Left lobe of liver (tissue), 2 donors: ENCODE results near the gene CXCL16. TPM values are rescaled to one million over a fixed set of nuclear protein-coding genes. Genes with fewer than 3 reads are reported as not detected.
A peak's percentile ranks its signal among the peaks of the same experiment; 100 is the strongest.

Experiments
- ATAC-seq: fragments of 200-7000 bp; cut with Tn5 transposase; one replicate; pipeline ENCODE4 v1.9.1; 2020; ENCODE audit warnings: mild to moderate bottlenecking, moderate library complexity
- DNase-seq: peaks from one replicate; pipeline ENCODE4 v3.0.0-alpha.2; 2020; ENCODE audit warnings: low spot score
- total RNA-seq: library from RNA; stranded (reverse); gene quantifications from one replicate; pipeline ENCODE4 v1.2.1, GENCODE V29; 2021
- donor health status: DM: no; HTN: no; CAD: no; lungs with moderate emphysema.
- donor health status: DM: no; HTN: yes; CAD: no.

The CXCL16 gene
- total RNA-seq, 1 donor from 2014 or later = 14.5 TPM

DNA sequence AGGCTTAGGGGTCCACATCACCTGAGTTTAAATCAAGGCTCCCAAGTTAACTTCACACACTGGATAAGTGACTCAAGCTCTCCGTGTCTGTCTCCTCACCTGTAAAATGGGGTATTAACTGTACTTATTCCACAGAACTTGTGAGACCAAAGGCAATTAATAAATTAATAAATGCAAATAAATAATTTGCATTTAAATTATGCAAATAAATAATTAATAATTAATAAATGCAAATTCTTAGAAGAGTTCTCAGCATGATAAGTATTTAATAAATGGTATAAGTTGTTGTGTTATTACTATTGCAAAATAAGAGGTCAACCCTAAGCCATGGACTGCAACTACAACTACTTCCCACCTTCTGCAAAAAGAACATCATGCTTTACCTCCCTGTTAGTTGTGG, 13.7 kb upstream of the CXCL16 start:
- DNase-seq (no peak), ATAC-seq (no peak)

- ATAC-seq (no peak), DNase-seq (no peak)
Measured at GRCh38 chr17:4751932-4752331, 12.2 kb upstream of the CXCL16 start.

GRCh38 chr17:4750606-4751005, 10.9 kb upstream of the CXCL16 start:
- DNase-seq (no peak), ATAC-seq (no peak)

DNA sequence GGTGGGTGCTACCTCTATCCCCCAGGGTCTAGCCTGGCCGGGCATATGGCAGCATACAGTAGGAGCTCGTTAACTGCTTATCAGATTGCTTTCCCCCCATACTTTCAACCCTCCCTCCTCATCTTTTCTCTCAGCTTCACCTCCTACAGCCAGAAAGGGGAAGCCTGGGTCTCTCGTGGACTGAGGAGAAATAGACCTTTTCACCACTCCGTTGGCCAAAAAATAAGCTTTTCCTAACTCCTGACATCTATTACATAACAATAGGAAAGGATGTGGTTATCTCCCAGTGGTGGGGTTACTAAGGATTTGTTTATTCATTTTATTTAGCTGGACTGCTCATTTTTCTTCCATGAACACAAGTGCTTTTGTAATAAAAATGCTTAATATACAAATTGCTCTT, 9.0 kb upstream of the CXCL16 start:
- ATAC-seq = peak; percentile 26
- no peak for DNase-seq

DNA sequence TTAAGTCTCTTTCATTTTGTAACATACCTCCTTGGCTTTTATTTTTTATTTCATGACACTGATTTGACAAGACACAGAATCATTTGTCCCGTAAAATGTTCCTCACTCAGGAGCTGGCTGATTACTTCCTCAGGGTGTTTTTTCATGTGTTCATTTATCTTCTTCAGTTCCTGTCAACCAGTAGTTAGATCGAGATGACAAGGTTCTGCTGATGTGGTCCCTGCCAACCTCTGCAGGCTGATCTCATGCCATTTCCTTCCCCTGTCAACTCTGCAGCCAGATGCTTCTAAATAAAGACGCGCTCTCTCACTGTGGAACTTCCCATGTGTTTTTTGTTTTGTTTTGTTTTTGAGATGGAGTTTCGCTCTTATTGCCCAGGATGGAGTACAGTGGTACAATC, 8.1 kb upstream of the CXCL16 start:
- DNase-seq (no peak), ATAC-seq (peak; percentile 59)

DNA sequence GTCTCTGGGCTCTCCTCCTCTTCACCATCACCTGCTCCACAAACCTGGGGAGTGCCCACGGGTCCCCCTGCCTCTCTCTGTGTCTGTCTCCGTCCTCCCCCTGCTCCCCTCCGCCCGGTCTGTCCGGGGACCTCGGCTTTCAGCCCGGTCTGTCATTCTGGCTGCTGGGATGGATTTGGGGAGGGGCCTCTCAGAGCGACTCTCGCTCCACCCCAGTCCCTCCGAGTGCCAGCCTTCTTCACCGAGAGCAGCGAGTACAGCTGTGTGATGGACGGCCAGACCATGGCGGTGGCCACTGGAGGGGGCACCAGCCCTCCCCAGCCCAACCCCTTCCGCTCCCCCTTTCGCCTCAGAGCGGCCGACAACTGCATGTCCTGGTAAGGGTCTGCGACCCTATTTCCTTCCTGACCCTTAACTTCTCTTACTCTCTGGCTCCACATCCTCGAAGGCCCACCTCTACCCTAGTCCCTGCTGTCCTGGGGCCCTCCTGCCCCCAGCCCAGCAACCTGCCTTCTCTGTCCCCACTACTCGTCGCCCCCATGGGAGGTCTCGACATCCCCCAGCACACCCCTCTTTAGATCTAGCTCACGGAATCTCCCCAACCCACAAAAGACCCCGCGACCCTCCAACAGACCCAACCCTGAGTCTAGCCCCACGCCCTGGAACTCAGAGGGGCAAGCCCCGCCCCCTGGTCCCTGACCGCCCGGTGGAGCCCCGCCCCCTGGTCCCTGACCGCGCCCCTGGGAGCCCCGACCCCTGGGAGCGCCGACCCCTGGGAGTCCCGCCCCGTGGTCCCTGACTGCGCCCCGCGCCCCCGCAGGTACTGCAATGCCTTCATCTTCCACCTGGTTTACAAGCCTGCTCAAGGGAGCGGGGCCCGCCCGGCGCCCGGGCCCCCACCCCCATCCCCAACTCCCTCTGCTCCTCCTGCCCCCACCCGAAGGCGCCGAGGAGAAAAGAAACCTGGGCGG, 5.6 kb upstream of the CXCL16 start:
- no peak for DNase-seq
- ATAC-seq = no peak

GRCh38 chr17:4743898-4744297, 4.2 kb upstream of the CXCL16 start:
- DNase-seq = no peak
- no peak for ATAC-seq

DNA sequence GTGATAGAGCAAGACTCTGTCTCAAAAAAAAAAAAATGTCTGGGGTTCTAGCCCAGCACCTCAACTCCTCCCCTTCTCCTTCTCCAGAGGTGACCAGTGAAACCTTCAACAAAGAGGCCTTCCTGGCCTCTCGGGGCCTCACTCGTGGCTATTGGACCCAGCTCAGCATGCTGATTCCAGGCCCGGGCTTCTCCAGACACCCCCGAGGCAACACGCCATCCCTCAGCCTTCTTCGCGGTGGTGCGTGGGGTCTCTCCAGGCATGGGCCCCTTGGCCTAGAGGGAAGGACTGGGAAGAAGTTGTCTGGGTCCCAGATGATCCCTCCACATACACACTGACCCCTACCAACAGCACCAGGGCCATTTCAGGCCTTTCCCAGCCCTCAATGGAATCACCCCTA, 3.5 kb upstream of the CXCL16 start:
- DNase-seq = no peak
- ATAC-seq = no peak

- ATAC-seq (no peak), DNase-seq (no peak)
Measured at GRCh38 chr17:4742629-4743028, 2.9 kb upstream of the CXCL16 start.

DNA sequence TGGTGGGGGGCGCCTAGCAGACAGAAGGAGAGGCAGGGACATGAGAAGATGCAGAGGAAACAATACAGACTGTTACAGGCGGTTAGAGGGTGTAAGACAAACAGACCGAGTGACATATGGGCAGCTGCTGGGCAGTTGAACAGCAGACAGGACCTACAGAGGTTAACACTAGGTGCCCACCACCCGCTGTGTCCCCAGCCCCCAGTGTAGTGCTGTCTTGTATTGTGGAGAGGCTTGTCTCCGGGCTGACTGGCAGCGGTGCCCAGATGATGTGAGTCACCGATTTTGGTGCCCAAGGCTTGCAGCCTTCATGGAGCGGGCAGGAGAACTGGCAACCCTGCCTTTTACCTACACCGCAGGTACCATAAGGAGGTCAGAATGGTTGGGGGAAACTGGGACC, 2.4 kb upstream of the CXCL16 start:
- DNase-seq (no peak), ATAC-seq (no peak)

GRCh38 chr17:4741544-4741943, 1.8 kb upstream of the CXCL16 start:
- DNase-seq (no peak), ATAC-seq (no peak)

DNA sequence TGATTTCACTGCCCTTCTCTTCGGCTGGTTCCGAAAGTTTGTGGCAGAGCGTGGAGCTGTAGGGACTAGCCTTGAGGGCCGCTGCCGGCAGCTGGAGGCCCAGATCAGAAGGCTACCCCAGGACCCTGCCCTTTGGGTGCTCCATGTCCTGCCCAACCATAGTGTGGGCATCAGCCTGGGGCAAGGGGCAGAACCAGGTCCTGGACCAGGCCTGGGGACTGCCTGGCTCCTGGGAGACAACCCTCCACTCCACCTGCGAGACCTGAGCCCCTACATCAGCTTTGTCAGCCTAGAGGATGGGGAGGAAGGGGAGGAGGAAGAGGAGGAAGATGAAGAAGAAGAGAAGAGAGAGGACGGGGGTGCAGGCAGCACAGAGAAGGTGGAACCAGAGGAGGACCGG, 856 bp upstream of the CXCL16 start:
- no peak for ATAC-seq
- DNase-seq = no peak

DNA sequence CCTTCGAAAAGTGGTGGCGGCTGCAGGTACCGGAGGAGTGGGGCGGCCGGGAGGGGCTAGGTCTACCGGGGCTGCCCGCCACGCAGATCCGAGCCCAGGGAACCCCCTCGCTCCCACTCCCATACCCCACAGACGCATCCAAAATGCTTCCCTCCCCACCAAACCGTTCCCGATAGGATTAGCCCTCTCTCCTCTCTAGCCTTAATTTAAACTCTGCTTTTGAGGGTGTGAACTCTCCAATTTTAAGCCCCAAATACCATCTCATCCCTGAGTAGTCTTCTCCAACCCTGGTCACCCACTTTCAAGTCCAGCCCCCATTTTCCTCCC, 260 bp upstream of the CXCL16 start:
- DNase-seq = no peak
- no peak for ATAC-seq

DNA sequence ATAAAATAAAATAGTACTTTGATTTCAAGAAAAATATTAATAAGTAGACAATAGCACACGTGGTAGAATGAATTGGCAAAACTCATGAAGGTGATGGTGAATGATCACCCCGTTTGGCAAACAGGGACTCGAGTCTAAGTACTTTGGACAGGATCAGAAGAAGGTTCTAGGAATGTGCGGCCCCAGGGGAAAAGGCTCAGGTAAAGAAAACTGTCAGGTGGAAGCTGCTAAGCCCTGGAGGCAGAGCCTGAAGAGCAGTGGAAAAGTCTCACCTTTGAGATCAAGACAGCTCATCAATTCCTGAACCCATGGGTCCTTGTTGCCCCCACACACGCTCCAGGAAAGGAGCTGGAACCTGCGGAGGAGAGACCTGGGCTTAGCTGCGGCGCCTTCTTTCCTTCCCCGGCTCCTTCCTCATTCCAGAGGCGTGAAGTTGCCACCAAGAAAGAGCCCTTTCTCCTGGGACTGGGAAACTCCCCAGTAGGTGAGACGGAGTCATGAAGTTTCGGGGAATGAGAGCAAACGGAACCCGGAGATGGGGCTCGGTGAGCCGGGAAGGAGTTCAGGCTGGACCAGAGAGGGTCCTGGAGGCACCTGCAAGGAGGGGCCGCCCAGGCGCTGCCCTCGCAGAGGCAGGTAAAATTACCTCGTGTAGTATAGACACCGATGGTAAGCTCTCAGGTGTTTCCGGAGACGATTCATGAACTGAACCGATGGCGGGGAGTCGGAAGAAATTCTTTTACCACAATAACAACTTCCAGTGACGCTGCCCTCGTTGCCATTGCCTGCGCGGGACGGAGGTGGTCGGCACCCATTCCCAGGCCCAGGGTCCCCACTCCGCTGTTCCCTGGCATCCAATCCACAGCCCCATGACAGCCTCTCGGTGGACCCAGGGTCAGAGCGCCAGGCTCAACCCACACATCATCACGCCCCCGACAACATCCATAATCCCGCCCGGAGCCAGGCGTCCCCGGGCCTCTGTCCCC, 1.3 kb downstream of the CXCL16 start:
- no peak for DNase-seq

GRCh38 chr17:4735876-4736651, 3.7 kb downstream of the CXCL16 start:
- ATAC-seq = no peak
- DNase-seq = peak; percentile 69

More for the DNA sequence above, 1.3 kb downstream of the CXCL16 start:
- no peak for ATAC-seq

- DNase-seq (no peak), ATAC-seq (no peak)
Measured at GRCh38 chr17:4734857-4735475, 4.8 kb downstream of the CXCL16 start.

DNA sequence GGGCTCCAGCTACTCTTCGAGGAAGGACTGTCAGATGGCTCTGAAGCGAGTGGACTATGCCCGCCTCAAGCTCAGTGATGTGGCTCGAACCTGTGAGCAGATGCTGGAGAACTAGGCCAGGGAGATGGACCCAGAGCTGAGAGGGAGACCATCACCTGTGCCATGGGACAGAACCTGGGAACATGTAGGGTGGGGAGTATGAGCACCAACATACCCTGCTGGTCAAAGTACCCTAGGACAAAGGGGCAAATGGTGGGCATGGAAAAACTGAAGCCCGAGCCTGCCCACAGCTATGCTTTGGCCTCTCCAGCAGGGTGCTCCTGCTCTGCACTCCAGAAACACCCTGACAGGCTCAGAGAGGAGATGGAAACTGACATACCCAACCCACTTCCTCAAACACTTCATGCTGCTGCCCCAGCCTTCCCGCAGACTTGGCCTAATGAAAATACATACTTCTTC, 6.6 kb downstream of the CXCL16 start:
- no peak for DNase-seq

GRCh38 chr17:4728124-4728523, 11.6 kb downstream of the CXCL16 start:
- ATAC-seq (no peak), DNase-seq (no peak)

More for the DNA sequence above, 6.6 kb downstream of the CXCL16 start:
- no peak for ATAC-seq

DNA sequence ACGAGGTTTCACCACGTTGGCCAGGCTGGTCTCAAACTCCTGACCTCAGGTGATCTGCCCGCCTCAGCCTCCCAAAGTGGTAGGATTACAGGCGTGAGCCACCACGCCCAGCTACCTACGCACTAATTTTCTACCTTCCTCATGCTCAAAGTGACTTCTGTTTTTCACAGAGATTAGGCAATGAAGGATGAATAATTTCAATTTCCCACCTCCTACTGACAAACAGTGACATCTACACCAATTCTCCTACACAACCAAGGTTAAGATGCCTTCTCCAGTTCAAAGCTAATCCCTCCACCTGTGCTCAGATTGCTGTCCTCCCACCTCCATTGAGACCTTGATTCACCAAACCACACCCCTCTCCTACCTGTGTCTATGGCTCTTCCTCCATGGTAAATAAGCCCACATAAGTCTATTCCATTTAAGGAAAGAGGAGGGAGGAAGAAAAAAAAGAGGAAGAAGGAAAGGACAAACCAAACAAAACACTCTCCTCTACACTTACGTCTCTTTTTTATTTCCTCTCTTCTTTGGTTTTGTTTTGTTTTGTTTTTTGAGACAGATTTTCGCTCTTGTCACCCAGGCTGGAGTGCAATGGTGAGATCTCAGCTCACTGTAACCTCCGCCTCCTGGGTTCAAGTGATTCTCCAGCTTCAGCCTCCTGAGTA, 13.9 kb downstream of the CXCL16 start:
- ATAC-seq (no peak), DNase-seq (no peak)

- no peak for DNase-seq
- ATAC-seq = no peak
Measured at GRCh38 chr17:4724650-4725049, 15.1 kb downstream of the CXCL16 start.
